Chondrocyte (in vitro differentiated cells): ENCODE results near the gene WDR7. TPM values are rescaled to one million over a fixed set of nuclear protein-coding genes. Genes with fewer than 3 reads are reported as not detected.

ENCODE experiments used
- DNase-seq: peaks from one replicate; pipeline ENCODE4 v3.0.0; 2021; ENCODE audit warnings: mixed read lengths, low spot score
- H3K27ac Mint-ChIP-seq: one replicate; pipeline ENCODE4 v1.8.0; 2021; ENCODE audit warnings: mild to moderate bottlenecking, moderate library complexity, mixed read lengths; ENCODE audit not compliant: unreplicated experiment
- H3K27me3 Mint-ChIP-seq: 2 replicates; pipeline ENCODE4 v1.8.0; 2021; ENCODE audit warnings: low read depth, mixed read lengths
- H3K36me3 Mint-ChIP-seq: 2 replicates; pipeline ENCODE4 v1.8.0; 2021; ENCODE audit warnings: low read depth, mixed read lengths
- H3K4me1 Mint-ChIP-seq: 2 replicates; pipeline ENCODE4 v1.8.0; 2021; ENCODE audit warnings: low read depth, mild to moderate bottlenecking, mixed read lengths
- H3K4me3 Mint-ChIP-seq: one replicate; pipeline ENCODE4 v1.8.0; 2021; ENCODE audit warnings: mild to moderate bottlenecking, moderate library complexity, mixed read lengths; ENCODE audit not compliant: unreplicated experiment
- H3K9me3 Mint-ChIP-seq: 2 replicates; pipeline ENCODE4 v1.8.0; 2021; ENCODE audit warnings: low read depth, mixed read lengths
- CTCF ChIP-seq: fragments of 200-600 bp; sonication (generic); IDR thresholded peaks from 2 replicates; pipeline ENCODE4 v1.5.0; 2021; ENCODE audit warnings: antibody characterized with exemption, mild to moderate bottlenecking, moderate library complexity
- total RNA-seq: library from RNA; stranded (reverse); gene quantifications from 3 replicates; pipeline ENCODE4 v1.2.1, GENCODE V29; 2021

Gene WDR7
- total RNA-seq, 1 donor from 2014 or later = 14.9 TPM

GRCh38 chr18:57083485-57083884 lies 432.3 kb downstream of the WDR7 start:
- no peak overlapping the region for H3K27ac Mint-ChIP-seq
- TF ChIP-seq CTCF = no peak
- peaks cover 17% of the 10 kb centered on the region for H3K27me3 Mint-ChIP-seq
- peaks cover 16% of the 10 kb centered on the region for H3K9me3 Mint-ChIP-seq
- H3K36me3 Mint-ChIP-seq = peaks cover 1% of the 10 kb centered on the region
- no peak for DNase-seq
- no peak overlapping the region for H3K4me3 Mint-ChIP-seq
- no peaks in the 10 kb centered on the region for H3K4me1 Mint-ChIP-seq

- no peak overlapping the region for H3K4me3 Mint-ChIP-seq
- no peak overlapping the region for H3K27ac Mint-ChIP-seq
- H3K4me1 Mint-ChIP-seq = no peaks in the 10 kb centered on the region
- peaks cover 13% of the 10 kb centered on the region for H3K27me3 Mint-ChIP-seq
- no peak for DNase-seq
- H3K36me3 Mint-ChIP-seq = peaks cover 1% of the 10 kb centered on the region
- peaks cover 16% of the 10 kb centered on the region for H3K9me3 Mint-ChIP-seq
- TF ChIP-seq CTCF = no peak
Observed at GRCh38 chr18:57084331-57085271, 433.4 kb downstream of the WDR7 start.

- peaks cover 15% of the 10 kb centered on the region for H3K9me3 Mint-ChIP-seq
- no peak overlapping the region for H3K4me3 Mint-ChIP-seq
- no peak overlapping the region for H3K27ac Mint-ChIP-seq
- TF ChIP-seq CTCF = no peak
- DNase-seq = no peak
- peaks cover 1% of the 10 kb centered on the region for H3K36me3 Mint-ChIP-seq
- H3K27me3 Mint-ChIP-seq = peaks cover 13% of the 10 kb centered on the region
- no peaks in the 10 kb centered on the region for H3K4me1 Mint-ChIP-seq
Observed at GRCh38 chr18:57085371-57085770, 434.2 kb downstream of the WDR7 start.

GRCh38 chr18:57086163-57086562 lies 435.0 kb downstream of the WDR7 start:
- no peaks in the 10 kb centered on the region for H3K36me3 Mint-ChIP-seq
- peaks cover 13% of the 10 kb centered on the region for H3K9me3 Mint-ChIP-seq
- H3K4me3 Mint-ChIP-seq = no peak overlapping the region
- peaks cover 13% of the 10 kb centered on the region for H3K27me3 Mint-ChIP-seq
- TF ChIP-seq CTCF = no peak
- no peak overlapping the region for H3K27ac Mint-ChIP-seq
- no peaks in the 10 kb centered on the region for H3K4me1 Mint-ChIP-seq
- DNase-seq = no peak

Other genes starting within 250 kb of the WDR7 start
- 57.5 to 59.7 TPM (median 57.6 TPM) in 3 replicates for gene TXNL1, start 12.8 kb upstream of the WDR7 start, total RNA-seq